Measurements from ENCODE around the gene RNASE12.
"Not testable (repeated sequence)": the region's sequence is repeated elsewhere in the genome, so short reads cannot be mapped to it uniquely, and the experiment has no call there.

Gene RNASE12

DNA sequence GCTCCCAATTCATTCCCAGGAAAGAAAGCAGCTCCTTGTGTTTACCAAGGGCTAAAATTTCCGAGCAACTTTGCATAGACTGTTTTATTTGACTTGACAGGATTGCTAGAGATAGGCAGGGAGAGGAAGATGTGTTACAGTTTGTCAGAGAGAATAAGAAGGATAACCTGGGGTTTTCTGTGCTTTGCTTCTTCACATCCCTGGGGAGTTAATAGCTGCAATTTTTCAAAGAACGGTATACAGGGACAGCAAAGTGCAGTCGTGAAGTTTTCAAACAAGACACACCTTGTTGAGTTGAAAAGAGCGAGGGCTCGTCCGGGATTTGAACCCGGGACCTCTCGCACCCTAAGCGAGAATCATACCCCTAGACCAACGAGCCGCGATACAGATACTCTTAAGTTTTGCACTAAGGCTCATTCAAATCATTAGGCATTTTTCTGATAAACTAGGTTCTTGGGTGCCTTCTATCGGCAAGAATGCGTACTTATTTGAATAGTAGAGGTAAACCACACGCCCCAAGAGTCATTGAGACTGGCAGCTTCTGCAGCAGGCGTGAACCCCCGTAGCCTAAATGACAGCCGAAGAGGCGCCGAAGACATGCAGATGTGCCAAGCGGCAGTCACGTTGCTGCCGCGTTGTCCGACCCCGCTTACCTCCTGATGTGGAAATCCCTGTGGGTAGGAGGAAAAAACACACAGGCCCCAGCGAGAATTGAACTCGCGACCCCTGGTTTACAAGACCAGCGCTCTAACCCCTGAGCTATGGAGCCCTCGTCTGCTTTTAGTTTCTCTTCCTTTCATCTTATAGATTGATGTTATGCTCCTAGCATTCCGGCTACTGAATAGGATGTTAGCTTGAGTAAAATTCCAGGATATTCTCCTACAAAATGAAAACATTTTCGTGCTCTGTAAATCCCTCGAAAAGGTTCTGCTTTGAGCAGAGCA is 22.2 kb upstream of the RNASE12 start:
- peak; percentile 74 for DNase-seq

DNA sequence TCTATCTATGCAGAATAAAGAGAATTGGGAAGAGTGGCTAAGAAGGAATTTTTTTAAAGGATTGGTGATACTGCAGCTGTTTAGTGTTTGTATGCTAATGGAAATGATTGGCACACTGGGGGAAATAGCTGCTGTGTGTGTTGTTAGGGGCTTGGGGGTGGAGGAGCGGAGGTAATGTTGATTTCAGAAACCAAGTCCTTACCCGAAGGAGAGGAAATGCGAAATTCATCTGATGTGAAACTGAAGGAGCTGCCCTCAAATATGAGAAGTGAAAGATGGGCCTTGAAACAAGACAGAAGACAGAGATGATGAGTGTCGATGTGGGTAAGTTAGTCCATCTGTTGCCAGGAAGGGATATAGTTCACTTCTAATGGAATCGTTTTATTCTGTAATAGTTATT is 21.2 kb upstream of the RNASE12 start:
- DNase-seq = no peak

DNA sequence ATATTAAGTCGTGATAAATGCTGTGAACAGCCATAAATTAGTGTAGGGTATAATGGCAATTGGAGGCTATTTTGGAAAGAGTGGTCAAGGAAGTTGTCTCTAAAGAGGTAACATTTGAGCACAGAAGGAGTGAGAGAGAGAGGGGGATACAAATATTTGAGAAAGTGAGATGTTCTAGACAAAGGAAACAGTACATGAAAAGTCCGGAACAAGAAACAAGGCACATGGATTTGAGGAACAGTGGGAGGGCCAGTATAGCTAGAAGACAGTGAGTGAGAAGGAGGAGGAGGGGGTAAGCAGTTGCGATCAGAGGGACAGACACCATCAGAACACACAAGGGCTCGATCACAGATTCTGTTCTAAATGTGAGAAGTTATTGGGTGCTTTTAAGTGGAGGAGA is 20.1 kb upstream of the RNASE12 start:
- no peak for DNase-seq

DNA sequence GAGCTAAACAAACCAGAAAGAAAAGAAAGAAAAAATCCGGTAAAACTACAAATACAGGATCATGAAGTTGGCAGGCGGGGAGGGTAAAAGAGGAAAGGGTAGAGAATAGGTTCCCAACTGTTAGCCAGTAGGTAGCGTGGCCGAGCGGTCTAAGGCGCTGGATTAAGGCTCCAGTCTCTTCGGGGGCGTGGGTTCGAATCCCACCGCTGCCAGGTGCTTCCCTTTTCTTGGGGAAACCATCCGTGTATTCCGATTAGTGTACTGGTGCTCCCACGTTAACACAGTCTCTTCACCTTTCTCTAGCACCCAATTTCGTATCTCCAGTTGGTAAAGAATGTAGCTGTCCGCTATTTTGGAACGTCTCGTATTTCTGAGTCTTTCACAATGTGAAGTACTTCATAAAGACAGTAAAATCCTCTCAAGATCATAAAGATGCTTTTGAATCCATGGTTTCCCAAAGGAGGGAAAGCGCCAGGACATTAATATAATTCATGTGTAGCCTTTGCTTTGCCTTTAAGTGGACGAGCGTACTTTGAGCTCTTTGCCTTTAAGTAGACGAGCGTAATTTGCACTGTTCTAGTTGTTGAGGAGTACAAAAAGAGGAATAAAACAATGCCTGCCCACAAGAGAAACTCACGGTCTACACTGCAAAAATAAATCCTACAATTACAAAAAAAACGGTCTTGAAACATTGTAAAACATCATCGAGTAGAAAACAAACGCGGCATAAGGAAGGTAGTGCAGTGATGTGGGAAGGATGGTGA is 19.0 kb upstream of the RNASE12 start:
- DNase-seq = peak; percentile 30

DNA sequence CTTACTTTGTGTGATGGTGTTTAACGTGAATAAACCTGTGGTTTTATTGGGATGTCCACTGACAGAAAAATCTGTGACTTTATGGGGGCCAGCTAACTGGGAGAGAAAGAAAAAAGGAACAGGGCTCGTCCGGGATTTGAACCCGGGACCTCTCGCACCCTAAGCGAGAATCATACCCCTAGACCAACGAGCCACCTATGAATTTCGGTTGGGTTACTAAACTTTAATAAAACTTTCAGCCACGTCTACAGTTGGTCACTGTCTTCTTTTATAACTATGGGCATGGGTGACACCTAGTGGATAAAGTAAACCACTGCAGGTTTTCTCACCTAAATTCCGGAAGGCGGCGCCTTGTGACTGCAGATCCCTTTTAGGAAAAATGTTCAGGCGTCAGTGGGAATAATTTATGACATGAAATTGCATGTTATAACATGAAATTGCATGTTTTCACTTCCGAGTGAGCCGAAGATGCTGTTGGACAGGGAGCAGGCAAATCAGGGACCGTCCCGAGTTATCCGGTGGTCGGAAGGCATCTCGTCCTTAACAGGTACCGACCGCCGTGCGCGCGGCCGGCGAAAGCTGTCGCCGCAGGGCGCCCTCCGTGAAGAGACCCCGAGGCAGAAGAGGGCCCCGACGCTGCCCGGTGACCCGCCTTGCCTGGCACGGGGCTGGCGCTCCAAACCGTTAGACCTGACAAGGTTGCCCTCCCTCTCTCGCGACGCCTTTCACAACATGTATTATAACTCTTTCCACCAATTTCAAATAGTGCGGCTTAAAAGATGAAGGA is 18.2 kb upstream of the RNASE12 start:
- peak; percentile 79 for DNase-seq

DNA sequence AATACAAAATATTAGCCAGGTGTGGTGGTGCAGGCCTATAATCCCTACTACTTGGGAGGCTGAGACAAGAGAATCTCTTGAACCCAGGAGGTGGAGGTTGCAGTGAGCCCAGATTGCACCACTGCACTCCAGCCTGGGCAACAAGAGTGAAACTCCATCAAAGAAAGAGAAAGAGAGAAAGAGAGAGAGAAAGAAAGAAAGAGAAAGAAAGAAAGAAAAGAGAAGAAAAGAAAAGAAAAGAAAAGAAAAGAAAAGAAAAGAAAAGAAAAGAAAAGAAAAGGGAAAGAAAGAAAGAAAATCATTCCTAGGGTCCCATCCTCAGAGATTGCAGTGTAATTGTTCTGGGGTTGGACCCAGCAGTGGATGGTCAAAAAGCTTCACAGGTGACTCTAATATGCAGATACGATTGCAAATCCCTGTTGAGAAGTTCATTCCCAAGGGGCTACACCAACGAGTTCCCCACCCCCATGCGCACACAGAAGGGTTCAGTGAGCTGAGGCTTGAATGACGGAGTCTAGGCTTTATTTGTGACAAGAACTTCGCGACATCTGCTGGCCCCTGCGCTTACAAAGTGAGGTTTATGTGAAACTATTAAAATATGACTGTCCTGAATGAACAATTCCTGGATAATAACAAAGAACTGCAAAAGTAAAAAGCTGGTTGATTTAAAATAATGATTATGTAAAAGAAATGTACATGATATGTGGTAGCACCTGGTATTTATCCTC is 17.4 kb upstream of the RNASE12 start:
- no peak for DNase-seq

DNA sequence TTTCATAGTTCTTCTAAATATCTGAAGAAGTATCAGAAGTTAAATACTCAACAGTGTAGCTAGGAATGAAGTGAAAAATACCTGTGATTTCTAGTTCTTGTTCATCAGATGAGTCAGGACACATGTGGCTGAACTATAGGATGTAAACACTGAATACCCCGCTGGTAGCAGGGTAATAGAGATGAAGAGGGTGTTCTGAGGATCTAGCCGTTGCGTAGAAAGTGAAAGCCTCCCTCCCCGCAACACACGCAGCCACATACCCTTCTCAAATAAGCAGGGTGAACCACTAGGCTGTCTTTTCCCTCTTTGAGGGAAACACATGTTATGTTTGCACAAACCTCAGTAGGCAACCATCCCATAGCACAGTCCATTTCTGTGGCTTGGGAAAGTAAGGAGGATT is 16.4 kb upstream of the RNASE12 start:
- no peak for DNase-seq

DNA sequence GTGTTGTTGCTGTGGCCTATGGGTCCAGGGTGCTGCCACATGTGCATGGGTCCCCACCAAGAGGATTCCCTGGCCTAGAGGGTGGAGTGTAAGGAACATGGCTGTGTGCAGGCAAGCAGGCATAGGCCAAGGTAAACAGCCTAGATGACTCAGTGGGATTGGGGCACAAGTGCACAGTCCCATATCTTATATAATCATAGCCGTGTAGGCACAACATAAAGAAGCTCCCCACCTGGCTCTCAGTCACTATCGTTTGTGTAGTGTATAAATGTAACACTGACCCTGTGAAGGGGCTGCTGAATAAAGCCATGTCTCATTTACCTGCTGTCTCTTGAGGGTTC is 15.7 kb upstream of the RNASE12 start:
- no peak for DNase-seq

DNA sequence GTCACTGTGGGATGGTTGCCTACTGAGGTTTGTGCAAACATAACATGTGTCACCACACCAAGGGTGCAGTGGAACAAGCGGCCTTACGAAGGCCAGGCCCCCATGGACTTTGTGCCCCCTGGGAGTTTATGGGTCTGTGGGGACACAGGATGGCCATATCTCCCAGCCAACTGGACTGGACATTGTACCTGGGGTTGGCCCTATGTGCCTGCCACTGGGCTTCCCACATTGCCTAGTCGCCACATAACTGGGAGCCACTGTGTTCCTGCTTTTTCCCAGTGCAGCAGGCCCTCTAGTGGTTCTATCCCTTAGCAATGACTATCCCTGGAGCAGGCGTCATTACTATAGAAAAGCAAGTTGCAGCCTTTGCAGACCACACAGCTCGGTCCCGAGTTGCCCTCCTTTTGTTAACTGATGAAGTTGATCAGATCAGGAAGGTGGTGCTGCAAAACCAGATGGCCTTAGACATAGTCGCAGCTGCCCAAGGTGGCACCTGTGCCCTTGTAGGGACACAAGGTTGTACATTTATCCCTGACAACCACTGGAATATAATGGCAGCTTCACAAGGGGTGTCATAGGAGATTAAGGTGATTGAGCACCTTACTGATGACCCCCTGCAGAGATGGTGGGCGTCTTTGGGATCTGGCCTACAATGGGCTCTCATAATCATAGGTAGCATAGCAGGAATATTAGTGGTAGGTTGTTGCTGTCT is 15.2 kb upstream of the RNASE12 start:
- DNase-seq = no peak

DNA sequence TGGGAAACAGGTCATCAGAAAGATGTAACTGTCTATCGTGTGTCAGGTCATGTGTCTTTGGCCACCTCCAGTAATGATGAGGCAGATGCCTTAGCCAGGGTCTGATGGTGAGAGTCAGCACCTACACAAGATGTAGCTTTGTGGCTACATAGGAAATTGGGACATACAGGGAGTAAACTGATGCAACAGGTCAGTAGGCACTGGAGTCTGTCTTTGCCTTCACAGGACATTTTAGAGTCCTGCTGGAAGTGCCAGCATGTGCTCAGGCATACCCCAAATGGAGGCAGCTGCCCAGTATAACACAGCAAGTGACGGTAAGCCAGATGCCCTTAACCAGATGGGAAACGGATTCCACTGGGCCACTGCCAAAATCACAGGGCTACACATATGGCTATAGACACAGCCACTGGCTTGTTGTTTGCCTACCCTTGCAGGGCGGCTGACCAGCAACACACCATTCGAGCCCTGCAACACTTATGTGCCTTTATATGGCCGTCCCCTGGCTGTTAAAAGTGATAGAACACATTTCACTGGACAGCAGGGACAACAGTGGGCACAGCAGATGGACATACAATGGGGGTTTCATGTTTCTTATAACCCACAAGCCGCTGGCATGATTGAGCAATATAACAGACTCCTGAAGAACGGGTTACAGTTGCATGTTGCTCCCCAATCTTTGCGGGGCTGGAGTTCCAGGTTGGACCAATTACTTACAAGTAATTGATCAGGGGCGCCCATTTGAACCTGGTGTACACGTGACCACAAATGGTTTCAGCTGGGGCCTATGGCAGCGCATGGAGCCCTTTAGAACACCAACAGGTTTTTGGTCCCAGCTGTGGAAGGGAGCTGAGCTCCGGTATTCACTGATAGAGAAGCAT is 12.9 kb upstream of the RNASE12 start:
- DNase-seq = no peak

DNA sequence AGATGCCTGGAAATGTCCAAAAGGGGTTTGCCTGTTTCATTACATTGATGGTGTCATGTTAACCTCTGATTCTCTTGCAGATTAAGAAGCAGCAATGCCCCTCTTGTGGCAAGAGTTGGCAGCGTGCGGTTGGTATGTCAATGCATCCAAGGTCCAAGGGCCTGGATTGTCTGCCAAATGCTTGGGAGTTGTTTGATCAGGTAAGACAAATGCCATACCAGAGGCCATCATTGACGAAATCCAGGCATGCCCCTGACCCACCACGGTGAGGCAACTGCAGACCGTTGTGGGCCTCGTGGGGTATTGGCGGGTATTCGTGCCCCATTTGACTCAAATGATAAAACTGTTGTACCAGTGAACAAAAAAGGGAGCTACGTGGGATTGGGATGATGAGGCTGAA is 11.4 kb upstream of the RNASE12 start:
- no peak for DNase-seq

DNA sequence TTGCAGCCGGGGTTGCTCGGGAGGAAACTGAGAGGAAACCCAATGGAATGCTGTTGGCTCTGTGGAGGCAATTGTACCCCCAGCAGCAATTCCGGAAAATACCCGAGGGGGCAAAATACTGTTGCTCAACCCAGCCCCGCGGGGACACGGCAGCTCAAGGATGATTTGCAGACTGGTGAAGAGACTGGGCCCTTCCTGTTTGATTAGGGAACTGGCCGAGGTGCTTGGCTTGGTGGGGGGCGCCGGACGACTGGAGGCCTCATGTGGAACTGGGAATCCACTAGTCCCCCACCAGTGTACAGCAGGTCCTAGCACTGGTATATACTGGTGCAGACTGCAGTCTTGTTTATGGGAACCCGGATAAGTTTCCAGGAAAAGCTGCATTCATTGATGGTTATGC is 10.3 kb upstream of the RNASE12 start:
- DNase-seq = no peak

DNA sequence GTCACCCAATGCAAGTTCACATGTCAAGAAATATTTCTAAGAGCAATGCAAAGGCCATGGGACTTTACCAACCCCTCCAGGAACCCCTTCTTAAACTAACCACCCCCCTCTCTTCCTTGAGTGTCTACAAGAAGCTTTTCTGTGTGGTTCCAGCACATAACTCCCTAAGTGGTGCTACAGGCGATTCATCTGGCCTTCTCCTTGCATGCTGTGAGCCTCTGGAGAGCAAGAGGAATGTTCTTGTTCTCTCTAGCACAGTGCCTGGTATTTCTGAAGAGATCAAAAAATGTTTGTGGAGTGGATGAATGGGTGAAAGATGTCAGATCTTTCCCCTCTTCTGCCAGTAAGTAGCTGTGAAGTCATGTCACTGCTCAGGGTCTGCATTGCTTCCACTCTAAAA is 5.9 kb upstream of the RNASE12 start:
- DNase-seq = no peak

DNA sequence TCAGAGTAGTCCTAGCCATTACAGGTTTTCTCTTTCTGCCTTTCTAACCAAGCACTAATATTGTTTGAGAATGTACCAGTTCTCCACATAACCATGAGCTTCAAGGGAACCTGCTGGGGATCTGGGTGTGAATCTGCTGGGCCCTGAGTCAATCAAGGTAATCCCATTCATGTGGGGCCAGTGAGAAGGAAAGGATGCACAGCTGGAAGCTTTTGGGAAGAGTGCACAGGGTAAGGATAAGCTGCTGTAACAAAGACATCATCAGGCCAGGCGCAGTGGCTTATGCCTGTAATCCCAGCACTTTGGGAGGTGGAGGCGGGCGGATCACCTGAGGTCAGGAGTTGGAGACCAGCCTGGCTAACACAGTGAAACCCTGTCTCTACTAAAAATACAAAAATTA is 4.5 kb upstream of the RNASE12 start:
- DNase-seq = not testable (repeated sequence)

DNA sequence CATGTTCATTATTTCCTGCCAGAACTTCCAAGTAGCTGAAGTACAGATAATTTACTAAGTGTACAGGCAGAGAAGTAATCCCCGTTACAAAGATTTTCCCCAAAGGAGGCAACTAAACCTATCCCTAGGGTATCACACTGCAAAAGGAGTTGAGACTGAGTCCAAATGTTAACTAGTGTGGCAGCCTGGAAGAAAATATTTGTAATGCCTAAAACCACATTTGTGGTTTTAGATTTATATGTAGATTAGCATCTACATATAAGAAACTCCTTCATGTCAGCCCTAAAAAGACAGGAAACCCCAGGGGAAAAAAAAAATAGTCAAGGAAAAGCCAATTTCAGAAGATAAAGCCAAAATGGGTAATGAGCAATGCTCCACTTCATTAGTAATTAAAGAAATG is 1.4 kb upstream of the RNASE12 start:
- DNase-seq = no peak

DNA sequence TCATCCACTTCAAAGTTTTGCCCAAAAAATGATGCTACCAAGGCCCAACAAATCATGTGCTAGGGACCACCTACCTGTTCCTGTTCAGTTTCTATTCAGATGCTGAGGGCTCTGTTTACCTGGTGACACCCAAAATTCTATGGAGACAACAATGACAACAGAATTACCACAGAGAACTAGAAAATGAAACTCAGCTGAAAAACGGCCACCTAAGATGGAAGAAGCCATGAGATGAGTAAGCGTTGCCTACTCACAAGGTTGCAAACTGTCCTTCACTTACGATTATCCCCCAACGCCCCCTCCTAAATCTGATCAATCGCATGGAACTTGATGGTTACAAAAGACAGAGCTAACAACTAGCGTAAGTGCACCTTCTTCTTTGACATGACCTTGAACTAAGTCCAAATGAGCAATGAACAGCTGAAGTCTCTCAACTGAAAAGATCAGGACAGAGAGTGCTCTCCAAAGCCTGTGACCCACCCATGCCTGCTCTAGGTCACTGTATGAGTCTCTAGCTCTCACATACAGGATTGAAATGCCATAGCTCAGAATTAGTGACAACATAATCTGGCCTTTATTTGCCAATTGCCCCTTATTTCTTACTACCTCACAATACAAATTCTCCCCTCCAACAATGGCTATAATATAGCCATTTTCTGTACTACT is 3.6 kb downstream of the RNASE12 start, which contains the start of gene RNASE11:
Gene RNASE11 (minus strand): TSS at position 513 of the 666 bp plus-strand sequence.
- no peak for DNase-seq

DNA sequence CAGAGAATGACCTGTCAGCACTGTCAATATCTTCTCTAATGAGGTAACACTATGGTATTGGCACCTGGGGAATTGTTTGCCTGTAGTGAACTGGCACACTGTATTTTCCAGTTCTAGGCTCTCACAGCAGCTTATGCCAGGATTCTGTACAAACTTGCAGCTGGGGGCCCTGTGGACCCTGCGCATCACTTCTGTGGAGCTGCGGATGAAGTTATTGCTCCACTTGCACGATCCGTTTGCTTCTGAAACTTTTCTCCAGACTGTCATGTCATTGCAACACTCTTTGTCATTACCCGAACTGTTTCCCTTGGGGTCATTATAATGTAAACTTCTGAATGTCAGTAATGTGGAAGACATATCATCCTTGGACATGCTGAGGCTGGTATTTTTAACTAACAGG is 7.3 kb downstream of the RNASE12 start:
- no peak for DNase-seq

DNA sequence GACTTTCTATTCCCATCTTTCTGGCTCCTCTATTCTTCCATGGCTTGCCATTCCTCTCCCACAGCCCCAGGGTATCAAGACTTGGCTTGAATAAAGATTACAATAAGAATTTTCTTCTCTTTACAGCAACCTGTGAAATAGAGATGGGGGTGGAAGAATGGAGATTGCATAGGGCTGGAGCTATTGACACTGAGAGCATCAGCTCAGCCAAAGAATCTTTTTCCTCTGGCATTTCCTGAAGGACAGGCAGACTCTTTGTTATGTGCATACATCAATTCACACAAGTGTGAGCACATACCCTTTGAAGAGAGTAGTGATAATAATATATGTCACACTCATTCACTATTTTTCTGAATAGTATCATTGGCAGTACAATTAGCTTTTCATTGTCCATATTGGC is 8.0 kb downstream of the RNASE12 start:
- DNase-seq = no peak

DNA sequence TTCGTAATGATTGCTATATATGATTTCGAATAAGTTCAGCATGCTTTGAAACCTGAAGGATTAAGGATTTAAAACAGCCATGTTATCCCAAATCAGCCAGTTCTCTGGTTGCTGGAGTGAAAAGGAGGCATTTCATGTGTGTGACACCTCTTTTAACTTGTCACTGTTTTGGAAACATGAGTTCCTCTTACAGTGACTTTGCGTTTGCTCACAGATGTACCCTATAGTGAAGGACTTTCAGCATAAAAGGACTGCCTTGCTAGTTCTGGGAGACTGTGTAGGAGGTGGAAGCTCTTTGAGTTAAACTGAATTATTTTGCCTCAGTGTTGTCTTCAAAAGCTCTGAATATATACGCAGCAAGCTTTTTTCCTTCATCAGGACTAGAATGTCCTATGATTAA is 10.9 kb downstream of the RNASE12 start:
- DNase-seq = no peak

DNA sequence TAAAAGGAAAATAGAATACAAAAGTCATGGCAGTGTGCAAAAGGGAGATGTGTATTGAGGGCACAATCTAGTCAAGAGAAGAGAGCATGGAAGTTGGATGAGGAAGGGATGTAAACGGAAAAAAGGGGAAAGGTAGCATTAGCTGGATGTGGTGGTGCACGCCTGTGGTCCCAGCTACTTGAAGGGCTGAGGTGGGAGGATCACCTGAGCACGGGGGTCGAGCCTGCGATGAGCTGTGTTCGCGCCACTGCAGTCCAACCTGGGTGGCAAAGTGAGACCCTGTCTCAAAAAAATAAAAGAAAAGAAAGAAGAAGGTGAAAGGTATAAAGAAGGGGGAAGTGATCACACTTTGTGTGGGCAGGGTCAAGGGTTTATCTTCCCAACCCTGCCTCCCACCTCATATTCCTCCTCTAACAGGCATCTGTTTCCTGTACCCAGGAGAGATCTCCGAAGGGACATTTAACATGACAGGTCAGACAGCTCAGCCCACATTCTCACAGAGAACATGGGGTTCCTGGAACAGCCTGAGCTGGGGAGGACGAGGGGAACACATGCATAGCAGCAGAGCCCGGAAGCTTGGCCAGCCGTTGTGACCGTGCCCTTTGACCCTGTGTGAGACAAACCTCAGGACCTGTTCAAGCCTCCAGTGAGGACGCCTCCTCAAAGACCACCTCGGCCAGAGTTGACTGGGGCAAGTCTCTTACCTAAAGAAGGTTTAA is 12.2 kb downstream of the RNASE12 start:
- no peak for DNase-seq
